Measurements from ENCODE around the gene HS6ST2.

Gene HS6ST2

GRCh38 chrX:132603700-132604286 lies 354.6 kb downstream of the HS6ST2 start:
- DNase-seq, result no peak

- no peak for DNase-seq
Measured at GRCh38 chrX:132602701-132603100, 355.7 kb downstream of the HS6ST2 start.

- DNase-seq, result no peak
Measured at GRCh38 chrX:132594999-132595398, 363.4 kb downstream of the HS6ST2 start.

- DNase-seq, result no peak
Measured at GRCh38 chrX:132594129-132594528, 364.3 kb downstream of the HS6ST2 start.

GRCh38 chrX:132592880-132593279 lies 365.5 kb downstream of the HS6ST2 start:
- no peak for DNase-seq

- DNase-seq, result no peak
Measured at GRCh38 chrX:132591719-132592275, 366.6 kb downstream of the HS6ST2 start.

GRCh38 chrX:132590350-132591026 lies 367.9 kb downstream of the HS6ST2 start:
- no peak for DNase-seq

- no peak for DNase-seq
Measured at GRCh38 chrX:132584936-132585335, 373.5 kb downstream of the HS6ST2 start.

- no peak for DNase-seq
Measured at GRCh38 chrX:132576939-132577338, 381.5 kb downstream of the HS6ST2 start.
